A549 (cell line): ENCODE measurements around the gene ZNF683. TPM values are rescaled to one million over a fixed set of nuclear protein-coding genes. Genes with fewer than 3 reads are reported as not detected.

Source experiments
- ATAC-seq, 2 experiments: fragments of 200-7000 bp in 1 of 2; fragments of >200 bp in 1 of 2; cut with Nextera tagmentation in 1 of 2; cut with Tn5 transposase in 1 of 2; 3 replicates each; pipeline versions ENCODE4 v1.8.0 to v1.9.1; 2018 to 2020; ENCODE audit warnings: mild to moderate bottlenecking in 1 of 2, moderate library complexity in 1 of 2
- CTCF ChIA-PET: fragments of 300-600 bp; sonication (Branson Sonifier 250); formaldehyde crosslinking; extraction: SDS; loops from one replicate; lab custom pipeline; 2021; ENCODE audit warnings: antibody characterized with exemption, inconsistent platforms; lab: Yijun Ruan, JAX
- POLR2A ChIA-PET: fragments of 350-600 bp; formaldehyde crosslinking; extraction: SDS; loops from one replicate; lab custom pipeline; 2021; ENCODE audit warnings: antibody characterized with exemption, inconsistent platforms; lab: Yijun Ruan, JAX
- DNase-seq, 2 experiments: peaks; one replicate each; pipeline versions ENCODE4 v3.0.0 to v3.0.0-alpha.2; 2011 to 2016; ENCODE audit warnings: low read depth in 1 of 2, low spot score in 1 of 2
- FAIRE-seq: peaks from 2 replicates; lab custom pipeline; 2011; peaks lifted over from hg19 to GRCh38; lab: Jason Lieb, UNC
- H3K27ac ChIP-seq, 2 experiments: fragments of >200 bp; sonication (Bioruptor Twin); formaldehyde crosslinking; 3 replicates each; pipeline ENCODE4 v1.5.1; 2016 to 2017
- H3K4me1 ChIP-seq: fragments of >200 bp; sonication (Bioruptor Twin); formaldehyde crosslinking; 3 replicates; pipeline ENCODE4 v1.6.1; 2016
- H3K4me2 ChIP-seq: fragments of >200 bp; sonication (Bioruptor Twin); formaldehyde crosslinking; 3 replicates; pipeline ENCODE4 v1.6.1; 2016
- H3K4me3 ChIP-seq: fragments of >200 bp; sonication (Bioruptor Twin); formaldehyde crosslinking; 3 replicates; pipeline ENCODE4 v1.5.1; 2016
- H3K9me3 ChIP-seq: fragments of >200 bp; sonication (Bioruptor Twin); formaldehyde crosslinking; 3 replicates; pipeline ENCODE4 v1.6.1; 2016
- BHLHE40 ChIP-seq: IDR thresholded peaks from 2 replicates; pipeline ENCODE4 v1.6.1; 2012; ENCODE audit warnings: low read depth, low read length, inconsistent platforms
- CBX2 ChIP-seq: fragments of 200-600 bp; sonication (generic); IDR thresholded peaks from 2 replicates; pipeline ENCODE4 v1.6.1; 2016; ENCODE audit warnings: low read depth, mild to moderate bottlenecking, borderline replicate concordance
- CBX8 ChIP-seq: fragments of 200-600 bp; sonication (generic); IDR thresholded peaks from 2 replicates; pipeline ENCODE4 v1.6.1; 2016
- CHD4 ChIP-seq: fragments of 200-600 bp; sonication (generic); IDR thresholded peaks from 2 replicates; pipeline ENCODE4 v1.6.1; 2016; ENCODE audit warnings: antibody characterized with exemption, mild to moderate bottlenecking, borderline replicate concordance
- EHF ChIP-seq: fragments of 250-450 bp; sonication (Bioruptor Pico); IDR thresholded peaks from 2 replicates; pipeline ENCODE4 v1.5.0; 2020; ENCODE audit warnings: mild to moderate bottlenecking
- EP300 ChIP-seq, 2 experiments: fragments of >200 bp; sonication (Bioruptor Twin); formaldehyde crosslinking; IDR thresholded peaks; 2 replicates in 1 of 2; 3 replicates in 1 of 2; pipeline ENCODE4 v1.6.1; 2016 to 2017
- FOSL2 ChIP-seq, 2 experiments: fragments of 450-650 bp in 1 of 2; fragments of >200 bp in 1 of 2; sonication (Bioruptor Twin) in 1 of 2; formaldehyde crosslinking; IDR thresholded peaks; 2 replicates each; pipeline versions ENCODE4 v1.5.0 to v1.6.1; 2016 to 2020; ENCODE audit warnings: mild to moderate bottlenecking in 1 of 2, moderate library complexity in 1 of 2
- FOXS1 ChIP-seq: fragments of 250-450 bp; sonication (Bioruptor Pico); IDR thresholded peaks from 2 replicates; pipeline ENCODE4 v1.5.0; 2020; ENCODE audit warnings: mild to moderate bottlenecking, moderate library complexity
- GATA3 ChIP-seq: IDR thresholded peaks from 2 replicates; pipeline ENCODE4 v1.6.1; 2012; ENCODE audit warnings: borderline replicate concordance
- HDAC2 ChIP-seq: fragments of 200-600 bp; sonication (generic); IDR thresholded peaks from 2 replicates; pipeline ENCODE4 v1.6.1; 2016
- HMGXB4 ChIP-seq: fragments of 250-450 bp; sonication (Bioruptor Pico); IDR thresholded peaks from 2 replicates; pipeline ENCODE4 v1.5.0; 2021; ENCODE audit warnings: mild to moderate bottlenecking, moderate library complexity, borderline replicate concordance
- HOXB13 ChIP-seq: fragments of 250-450 bp; sonication (Bioruptor Pico); IDR thresholded peaks from 2 replicates; pipeline ENCODE4 v1.5.0; 2020; ENCODE audit warnings: low read depth, mild to moderate bottlenecking, moderate library complexity
- MAFK ChIP-seq: fragments of 450-650 bp; IDR thresholded peaks from 2 replicates; pipeline ENCODE4 v1.6.1; 2014; ENCODE audit not compliant: partially characterized antibody
- NPAS2 ChIP-seq: fragments of 250-450 bp; sonication (Bioruptor Pico); IDR thresholded peaks from 2 replicates; pipeline ENCODE4 v1.8.0; 2022; ENCODE audit warnings: mild to moderate bottlenecking, moderate library complexity, borderline replicate concordance
- NR3C1 ChIP-seq: fragments of >200 bp; sonication (Bioruptor Twin); formaldehyde crosslinking; IDR thresholded peaks from 3 replicates; pipeline ENCODE4 v1.6.1; 2017
- RAD21 ChIP-seq, 2 experiments: fragments of >200 bp in 1 of 2; sonication (Bioruptor Twin) in 1 of 2; formaldehyde crosslinking in 1 of 2; IDR thresholded peaks in 1 of 2; conservative IDR thresholded peaks in 1 of 2; 2 replicates in 1 of 2; 3 replicates in 1 of 2; pipeline ENCODE4 v1.6.1; 2012 to 2018; ENCODE audit warnings: inconsistent platforms in 1 of 2
- RCOR1 ChIP-seq: fragments of 150-350 bp; IDR thresholded peaks from 2 replicates; pipeline ENCODE4 v1.6.1; 2014; ENCODE audit warnings: antibody characterized with exemption, low read length, low read depth
- REST ChIP-seq: fragments of 200-600 bp; sonication (generic); IDR thresholded peaks from 2 replicates; pipeline ENCODE4 v1.6.1; 2016; ENCODE audit warnings: antibody characterized with exemption, mild to moderate bottlenecking, moderate library complexity
- RFX5 ChIP-seq: fragments of 450-650 bp; IDR thresholded peaks from 2 replicates; pipeline ENCODE4 v1.7.1; 2014; ENCODE audit warnings: antibody characterized with exemption, mild to moderate bottlenecking, moderate library complexity
- RNF2 ChIP-seq: fragments of 200-600 bp; sonication (generic); IDR thresholded peaks from 2 replicates; pipeline ENCODE4 v1.6.1; 2016; ENCODE audit warnings: low read depth, mild to moderate bottlenecking, antibody characterized with exemption, moderate library complexity, borderline replicate concordance
- TP53 ChIP-seq: fragments of 250-450 bp; sonication (Bioruptor Pico); IDR thresholded peaks from 2 replicates; pipeline ENCODE4 v1.5.0; 2021; ENCODE audit warnings: mild to moderate bottlenecking, moderate library complexity
- ZFP36 ChIP-seq: fragments of 450-650 bp; IDR thresholded peaks from 2 replicates; pipeline ENCODE4 v1.6.1; 2014; ENCODE audit warnings: borderline replicate concordance; ENCODE audit not compliant: partially characterized antibody
- WGBS: methylation state at CpG from one replicate; pipeline ENCODE4 v1.1.6; 2017; ENCODE audit errors: missing lambda C conversion rate; 5-methylcytosine and 5-hydroxymethylcytosine counted together
- polyA plus RNA-seq, 4 experiments: library from polyadenylated mRNA; depleted of rRNA in 3 of 4; stranded (reverse); fragments of >200 nt; fragmentation: RNase III in 1 of 4; extraction: RNeasy Plus Mini Kit Qiagen cat#74134 plus additional on column Dnase treatment in 1 of 4; gene quantifications; 2 replicates in 3 of 4; 3 replicates in 1 of 4; pipeline ENCODE4 v1.2.3, GENCODE V29; 2011 to 2017

The ZNF683 gene
- polyA plus RNA-seq, 2 of the 4 experiments (the other 2 are of a cell fraction): not detected

- DNase-seq (no peak), FAIRE-seq (no peak), ATAC-seq (no peak)
- Histone ChIP-seq H3K4me1 (peaks cover 6% of the 10 kb centered on the region), H3K9me3 (no peaks in the 10 kb centered on the region), H3K4me3 (no peak overlapping the region), H3K27ac (peak overlapping the region in 1 of 2 experiments; percentile 8; a peak in 1 of 6 replicates), H3K4me2 (no peak overlapping the region)
- ChIA-PET POLR2A (no interaction called here), CTCF (interaction anchor here (0.8 to 1.8 kb wide), 5 partner anchors 9 to 27 kb away, joined by 3 to 7 read pairs (median 5); no protein-coding TSS in a partner anchor)
- TF ChIP-seq CHD4: no peak
- TF ChIP-seq RFX5: no peak
- no peak for TF ChIP-seq RAD21 (conservative IDR thresholded peaks at IDR 0.05 in 1 of 2, IDR thresholded peaks at IDR 0.05 in 1 of 2)
- TF ChIP-seq HDAC2: no peak
- no peak for TF ChIP-seq ZFP36
- TF ChIP-seq NPAS2: no peak
- TF ChIP-seq, all 56 proteins: peak for 0
- 92% methylated on average over 3 of the region's 4 CpGs for WGBS
Observed at GRCh38 chr1:26337625-26338024, 34.9 kb downstream of the ZNF683 start.

- ChIA-PET CTCF (interaction anchor here (1.4 to 1.7 kb wide), 2 partner anchors 9 to 26 kb away, joined by 6 to 7 read pairs; no protein-coding TSS in a partner anchor), POLR2A (no interaction called here)
- peak overlapping the region; percentile 66 to 86 for H3K27ac ChIP-seq
- 97% methylated on average over 7 of the region's 7 CpGs for WGBS
- no peak; a peak in 1 of 6 replicates for ATAC-seq
- no peaks in the 10 kb centered on the region for H3K9me3 ChIP-seq
- no peak overlapping the region for H3K4me3 ChIP-seq
- peak overlapping the region; percentile 90 for H3K4me2 ChIP-seq
- no peak for FAIRE-seq
- no peak for DNase-seq
- TF ChIP-seq FOSL2 (IDR thresholded peaks at IDR 0.05): no peak
- TF ChIP-seq FOSL2 (CRISPR knock-in tag; IDR thresholded peaks at IDR 0.05): no peak
- no peak for TF ChIP-seq BHLHE40
- TF ChIP-seq FOXS1 (CRISPR knock-in tag): no peak
- no peak for TF ChIP-seq HOXB13 (CRISPR knock-in tag)
- no peak for TF ChIP-seq MAFK
- no peak for TF ChIP-seq EP300 (IDR thresholded peaks at IDR 0.05)
- no peak for TF ChIP-seq RCOR1
- TF ChIP-seq HMGXB4 (CRISPR knock-in tag): no peak
- no peak for TF ChIP-seq REST
- TF ChIP-seq CBX2: no peak
- TF ChIP-seq GATA3: no peak
- no peak for TF ChIP-seq RNF2
- no peak for TF ChIP-seq TP53 (CRISPR knock-in tag)
- TF ChIP-seq EHF (CRISPR knock-in tag): no peak
- TF ChIP-seq CBX8: no peak
- no peak for TF ChIP-seq NR3C1
- H3K4me1 ChIP-seq: peaks cover 6% of the 10 kb centered on the region
Observed at GRCh38 chr1:26337206-26337535, 35.4 kb downstream of the ZNF683 start.
